ENCODE measurements around the gene STOML2. TPM values are rescaled to one million over a fixed set of nuclear protein-coding genes. Genes with fewer than 3 reads are reported as not detected.

STOML2 gene
- total and polyA plus RNA-seq, 9 of the 15 experiments (the other 6 are each of a cell fraction or from before 2014, with no cell fraction given), result 110 to 220 (median 174) TPM

DNA sequence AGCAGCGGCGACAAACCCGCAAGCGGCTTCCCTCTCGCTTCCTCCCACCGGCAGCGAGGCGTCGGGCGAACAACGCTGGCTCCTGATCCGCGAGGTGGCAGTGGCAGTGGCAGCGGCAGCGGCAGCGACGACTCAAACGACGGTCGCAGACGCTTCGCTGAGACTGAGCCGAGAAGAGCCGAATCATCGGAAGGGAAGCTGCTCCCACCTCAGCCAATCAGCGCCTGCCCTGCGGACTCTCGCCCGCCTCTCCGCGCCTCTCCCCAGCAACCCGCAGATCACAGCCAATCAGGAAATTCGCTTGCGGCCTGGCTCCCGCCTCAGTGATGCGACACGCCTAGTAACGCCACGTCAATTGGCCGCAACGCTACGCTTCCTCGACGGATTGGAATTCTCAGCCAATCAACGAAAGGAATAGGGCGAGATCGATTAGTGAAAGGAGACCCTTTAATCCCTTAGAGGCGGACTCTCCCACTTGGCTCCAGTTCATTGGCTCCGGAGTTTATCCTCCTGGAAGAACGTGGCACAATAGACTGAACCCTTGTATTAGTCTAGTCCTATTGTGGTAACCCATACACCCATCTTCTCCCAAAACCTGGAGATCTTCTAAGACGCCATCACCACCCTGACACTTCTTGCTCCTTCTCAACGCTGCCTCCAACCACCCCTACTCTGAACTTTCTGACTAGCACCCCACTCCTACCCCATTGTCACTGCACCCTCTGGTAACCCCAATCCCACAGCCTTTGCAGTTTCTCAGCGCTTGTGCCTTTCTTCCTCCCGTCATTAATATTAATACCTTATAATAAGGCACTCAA lies 30.3 kb downstream of the STOML2 start, which contains the start of gene VCP (continued):
- TF ChIP-seq, protein P1, sequence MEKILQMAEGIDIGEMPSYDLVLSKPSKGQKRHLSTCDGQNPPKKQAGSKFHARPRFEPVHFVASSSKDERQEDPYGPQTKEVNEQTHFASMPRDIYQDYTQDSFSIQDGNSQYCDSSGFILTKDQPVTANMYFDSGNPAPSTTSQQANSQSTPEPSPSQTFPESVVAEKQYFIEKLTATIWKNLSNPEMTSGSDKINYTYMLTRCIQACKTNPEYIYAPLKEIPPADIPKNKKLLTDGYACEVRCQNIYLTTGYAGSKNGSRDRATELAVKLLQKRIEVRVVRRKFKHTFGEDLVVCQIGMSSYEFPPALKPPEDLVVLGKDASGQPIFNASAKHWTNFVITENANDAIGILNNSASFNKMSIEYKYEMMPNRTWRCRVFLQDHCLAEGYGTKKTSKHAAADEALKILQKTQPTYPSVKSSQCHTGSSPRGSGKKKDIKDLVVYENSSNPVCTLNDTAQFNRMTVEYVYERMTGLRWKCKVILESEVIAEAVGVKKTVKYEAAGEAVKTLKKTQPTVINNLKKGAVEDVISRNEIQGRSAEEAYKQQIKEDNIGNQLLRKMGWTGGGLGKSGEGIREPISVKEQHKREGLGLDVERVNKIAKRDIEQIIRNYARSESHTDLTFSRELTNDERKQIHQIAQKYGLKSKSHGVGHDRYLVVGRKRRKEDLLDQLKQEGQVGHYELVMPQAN (IDR thresholded peaks at IDR 0.05; ENCODE audit: borderline replicate concordance), result no peak
- TF ChIP-seq ZNF551 (CRISPR knock-in tag; IDR thresholded peaks at IDR 0.05) (no peak), CREM (IDR thresholded peaks at IDR 0.05; ENCODE audit: low read depth) (peak; percentile 97), ZFP36 (IDR thresholded peaks at IDR 0.05; ENCODE audit: low read depth, low read length, partially characterized antibody) (no peak), MAFG (tag; conservative IDR thresholded peaks at IDR 0.05) (no peak), ILF3 (IDR thresholded peaks at IDR 0.05; ENCODE audit: borderline replicate concordance) (no peak; the same call in 1 of the 2 replicates), ZNF224 (CRISPR knock-in tag; IDR thresholded peaks at IDR 0.05) (no peak), RCOR1 (IDR thresholded peaks at IDR 0.05; ENCODE audit: borderline replicate concordance in 1 of 2, low read depth in 2 of 2, low read length in 2 of 2) (no peak), SIN3A (IDR thresholded peaks at IDR 0.05; ENCODE audit: borderline replicate concordance in 2 of 2, control insufficient read depth in 1 of 2, low read depth in 2 of 2, low read length in 2 of 2) (no peak), NR2C1 (IDR thresholded peaks at IDR 0.05) (no peak), NR2C1 (tag; IDR thresholded peaks at IDR 0.05) (no peak), TARDBP (IDR thresholded peaks at IDR 0.05) (no peak), MAFK (IDR thresholded peaks at IDR 0.05; ENCODE audit: low read length) (peak; percentile 43), CC2D1A (IDR thresholded peaks at IDR 0.05) (0 out of 2 replicates have a peak, but pooled peaks have one; percentile 61), MYBL2 (IDR thresholded peaks at IDR 0.05; ENCODE audit: low read depth) (no peak), MYBL2 (CRISPR knock-in tag; IDR thresholded peaks at IDR 0.05; ENCODE audit: borderline replicate concordance) (no peak), HLTF (IDR thresholded peaks at IDR 0.05) (no peak), MAFF (IDR thresholded peaks at IDR 0.05; ENCODE audit: low read length) (no peak), NCOA2 (IDR thresholded peaks at IDR 0.05; ENCODE audit: partially characterized antibody in 2 of 2) (no peak), HNRNPLL (IDR thresholded peaks at IDR 0.05; ENCODE audit: low read depth, low read length, poor library complexity, severe bottlenecking) (peak; percentile 20), FOXJ3 (CRISPR knock-in tag; IDR thresholded peaks at IDR 0.05) (no peak)
- TF ChIP-seq, protein P2, sequence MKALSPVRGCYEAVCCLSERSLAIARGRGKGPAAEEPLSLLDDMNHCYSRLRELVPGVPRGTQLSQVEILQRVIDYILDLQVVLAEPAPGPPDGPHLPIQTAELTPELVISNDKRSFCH (CRISPR knock-in tag; IDR thresholded peaks at IDR 0.05), result no peak
- TF ChIP-seq, protein P2 (tag; IDR thresholded peaks at IDR 0.05), result no peak
- TF ChIP-seq, protein P3, sequence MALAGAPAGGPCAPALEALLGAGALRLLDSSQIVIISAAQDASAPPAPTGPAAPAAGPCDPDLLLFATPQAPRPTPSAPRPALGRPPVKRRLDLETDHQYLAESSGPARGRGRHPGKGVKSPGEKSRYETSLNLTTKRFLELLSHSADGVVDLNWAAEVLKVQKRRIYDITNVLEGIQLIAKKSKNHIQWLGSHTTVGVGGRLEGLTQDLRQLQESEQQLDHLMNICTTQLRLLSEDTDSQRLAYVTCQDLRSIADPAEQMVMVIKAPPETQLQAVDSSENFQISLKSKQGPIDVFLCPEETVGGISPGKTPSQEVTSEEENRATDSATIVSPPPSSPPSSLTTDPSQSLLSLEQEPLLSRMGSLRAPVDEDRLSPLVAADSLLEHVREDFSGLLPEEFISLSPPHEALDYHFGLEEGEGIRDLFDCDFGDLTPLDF (CRISPR knock-in tag; IDR thresholded peaks at IDR 0.05), result no peak; the same call in 1 of the 2 replicates
- TF ChIP-seq, protein P4, sequence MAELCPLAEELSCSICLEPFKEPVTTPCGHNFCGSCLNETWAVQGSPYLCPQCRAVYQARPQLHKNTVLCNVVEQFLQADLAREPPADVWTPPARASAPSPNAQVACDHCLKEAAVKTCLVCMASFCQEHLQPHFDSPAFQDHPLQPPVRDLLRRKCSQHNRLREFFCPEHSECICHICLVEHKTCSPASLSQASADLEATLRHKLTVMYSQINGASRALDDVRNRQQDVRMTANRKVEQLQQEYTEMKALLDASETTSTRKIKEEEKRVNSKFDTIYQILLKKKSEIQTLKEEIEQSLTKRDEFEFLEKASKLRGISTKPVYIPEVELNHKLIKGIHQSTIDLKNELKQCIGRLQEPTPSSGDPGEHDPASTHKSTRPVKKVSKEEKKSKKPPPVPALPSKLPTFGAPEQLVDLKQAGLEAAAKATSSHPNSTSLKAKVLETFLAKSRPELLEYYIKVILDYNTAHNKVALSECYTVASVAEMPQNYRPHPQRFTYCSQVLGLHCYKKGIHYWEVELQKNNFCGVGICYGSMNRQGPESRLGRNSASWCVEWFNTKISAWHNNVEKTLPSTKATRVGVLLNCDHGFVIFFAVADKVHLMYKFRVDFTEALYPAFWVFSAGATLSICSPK (IDR thresholded peaks at IDR 0.05; ENCODE audit: borderline replicate concordance), result no peak
